H9 (cell line): ENCODE measurements around the gene GRAP2. TPM values are rescaled to one million over a fixed set of nuclear protein-coding genes. Genes with fewer than 3 reads are reported as not detected.
A peak's percentile ranks its signal among the peaks of the same experiment; 100 is the strongest.

Experiments
- DNase-seq: peaks from one replicate; pipeline ENCODE4 v3.0.0-alpha.2; 2017
- H2AFZ ChIP-seq: one replicate; pipeline ENCODE4 v1.6.1; 2013; ENCODE audit warnings: mild to moderate bottlenecking, low read length, control low read depth, moderate library complexity
- H2AK5ac ChIP-seq: 2 replicates; pipeline ENCODE4 v1.6.1; 2013; ENCODE audit warnings: low read length, control low read depth, mixed read lengths; ENCODE audit not compliant: insufficient read length
- H2BK120ac ChIP-seq: one replicate; pipeline ENCODE4 v1.6.1; 2013; ENCODE audit warnings: low read depth, mild to moderate bottlenecking, low read length, control low read depth, inconsistent platforms; ENCODE audit not compliant: poor library complexity, severe bottlenecking
- H2BK12ac ChIP-seq: 2 replicates; pipeline ENCODE4 v1.6.1; 2013; ENCODE audit warnings: low read length, control low read depth, mixed read lengths, low read depth; ENCODE audit not compliant: insufficient read length
- H2BK15ac ChIP-seq: 2 replicates; pipeline ENCODE4 v1.6.1; 2013; ENCODE audit warnings: low read depth, low read length, control low read depth
- H2BK20ac ChIP-seq: one replicate; pipeline ENCODE4 v1.6.1; 2013; ENCODE audit warnings: low read depth, mild to moderate bottlenecking, low read length, control low read depth, inconsistent platforms; ENCODE audit not compliant: poor library complexity, severe bottlenecking
- H2BK5ac ChIP-seq: 2 replicates; pipeline ENCODE4 v1.6.1; 2013; ENCODE audit warnings: low read length, control low read depth, mixed read lengths; ENCODE audit not compliant: insufficient read length
- H3K14ac ChIP-seq: 2 replicates; pipeline ENCODE4 v1.6.1; 2013; ENCODE audit warnings: low read length, control low read depth; ENCODE audit not compliant: insufficient read depth
- H3K18ac ChIP-seq: 2 replicates; pipeline ENCODE4 v1.6.1; 2013; ENCODE audit warnings: low read depth, mild to moderate bottlenecking, mixed read lengths, low read length, control low read depth; ENCODE audit not compliant: insufficient read length
- H3K23ac ChIP-seq: 2 replicates; pipeline ENCODE4 v1.6.1; 2013; ENCODE audit warnings: low read length, control low read depth, mixed read lengths, low read depth; ENCODE audit not compliant: insufficient read length
- H3K23me2 ChIP-seq: 2 replicates; pipeline ENCODE4 v1.6.1; 2013; ENCODE audit warnings: low read depth, mild to moderate bottlenecking, mixed read lengths, low read length, control low read depth; ENCODE audit not compliant: insufficient read length, poor library complexity, severe bottlenecking
- H3K27ac ChIP-seq: 2 replicates; pipeline ENCODE4 v1.5.1; 2013; ENCODE audit warnings: low read length, control low read depth, mixed read lengths, low read depth; ENCODE audit not compliant: insufficient read length
- H3K27me3 ChIP-seq: 2 replicates; pipeline ENCODE4 v1.6.1; 2013; ENCODE audit warnings: low read length, control low read depth, inconsistent platforms; ENCODE audit not compliant: insufficient read depth
- H3K4ac ChIP-seq: 2 replicates; pipeline ENCODE4 v1.6.1; 2013; ENCODE audit warnings: low read depth, mild to moderate bottlenecking, control low read depth, inconsistent platforms, low read length, moderate library complexity
- H3K4me1 ChIP-seq: 2 replicates; pipeline ENCODE4 v1.6.1; 2013; ENCODE audit warnings: low read length, control low read depth, inconsistent platforms; ENCODE audit not compliant: insufficient read depth
- H3K4me2 ChIP-seq: 2 replicates; pipeline ENCODE4 v1.6.1; 2013; ENCODE audit warnings: low read length, control low read depth, mixed read lengths; ENCODE audit not compliant: insufficient read length, insufficient read depth
- H3K56ac ChIP-seq: 2 replicates; pipeline ENCODE4 v1.6.1; 2013; ENCODE audit warnings: low read depth, mild to moderate bottlenecking, mixed read lengths, low read length, control low read depth; ENCODE audit not compliant: insufficient read length
- H3K79me1 ChIP-seq: 2 replicates; pipeline ENCODE4 v1.6.1; 2013; ENCODE audit warnings: low read depth, mild to moderate bottlenecking, moderate library complexity, low read length, control low read depth, inconsistent platforms; ENCODE audit not compliant: insufficient read depth, poor library complexity, severe bottlenecking
- H3K79me2 ChIP-seq: 2 replicates; pipeline ENCODE4 v1.6.1; 2013; ENCODE audit warnings: low read length, control low read depth, inconsistent platforms; ENCODE audit not compliant: insufficient read depth
- H3K9ac ChIP-seq: 2 replicates; pipeline ENCODE4 v1.6.1; 2013; ENCODE audit warnings: low read length, control low read depth, mixed read lengths; ENCODE audit not compliant: insufficient read length; ENCODE audit errors: extremely low read depth
- H3K9me3 ChIP-seq: one replicate; pipeline ENCODE4 v1.6.1; 2013; ENCODE audit warnings: low read depth, low read length, inconsistent platforms; ENCODE audit not compliant: control insufficient read depth
- H3T11ph ChIP-seq: one replicate; pipeline ENCODE4 v1.6.1; 2013; ENCODE audit warnings: mild to moderate bottlenecking, low read length, control low read depth, inconsistent platforms
- H4K20me1 ChIP-seq: one replicate; pipeline ENCODE4 v1.6.1; 2013; ENCODE audit not compliant: control insufficient read depth, insufficient read length, insufficient read depth
- H4K5ac ChIP-seq: 2 replicates; pipeline ENCODE4 v1.6.1; 2013; ENCODE audit warnings: low read depth, mild to moderate bottlenecking, mixed read lengths, low read length, control low read depth; ENCODE audit not compliant: insufficient read length
- H4K8ac ChIP-seq: replicated peaks from 2 replicates; pipeline ENCODE4 v1.6.1; 2013; ENCODE audit warnings: low read length, control low read depth, mixed read lengths, low read depth; ENCODE audit not compliant: insufficient read length
- H4K91ac ChIP-seq: 2 replicates; pipeline ENCODE4 v1.6.1; 2013; ENCODE audit warnings: low read depth, mild to moderate bottlenecking, moderate library complexity, mixed read lengths, low read length, control low read depth; ENCODE audit not compliant: insufficient read length
- H3K27ac Mint-ChIP-seq, 3 experiments: 2 replicates in 2 of 3; 3 replicates in 1 of 3; pipeline ENCODE4 v1.8.0; 2020 to 2021; ENCODE audit warnings: mixed read lengths in 3 of 3, mild to moderate bottlenecking in 1 of 3, moderate library complexity in 1 of 3
- H3K27me3 Mint-ChIP-seq: 2 replicates; pipeline ENCODE4 v1.8.0; 2021; ENCODE audit warnings: low read depth, mild to moderate bottlenecking, moderate library complexity, mixed read lengths
- H3K36me3 Mint-ChIP-seq, 3 experiments: 2 replicates in 2 of 3; 3 replicates in 1 of 3; pipeline ENCODE4 v1.8.0; 2020 to 2021; ENCODE audit warnings: low read depth in 3 of 3, mixed read lengths in 3 of 3; ENCODE audit not compliant: insufficient read depth in 1 of 3
- H3K4me1 Mint-ChIP-seq, 2 experiments: 2 replicates each; pipeline ENCODE4 v1.8.0; 2020; ENCODE audit warnings: mixed read lengths in 2 of 2
- H3K4me3 Mint-ChIP-seq, 2 experiments: 2 replicates in 1 of 2; 3 replicates in 1 of 2; pipeline ENCODE4 v1.8.0; 2020 to 2021; ENCODE audit warnings: mild to moderate bottlenecking in 2 of 2, mixed read lengths in 2 of 2, moderate library complexity in 1 of 2
- H3K9me3 Mint-ChIP-seq, 2 experiments: 2 replicates in 1 of 2; 3 replicates in 1 of 2; pipeline ENCODE4 v1.8.0; 2020; ENCODE audit warnings: mild to moderate bottlenecking in 2 of 2, mixed read lengths in 2 of 2, moderate library complexity in 1 of 2
- WGBS: extraction: QIAGEN DNeasy Blood & Tissue Kit; methylation state at CpG from one replicate; pipeline ENCODE4 v1.1.7; 2013; ENCODE audit warnings: missing lambda C conversion rate, low lambda C conversion rate, mixed read lengths; ENCODE audit not compliant: insufficient read length; ENCODE audit errors: extremely low coverage; 5-methylcytosine and 5-hydroxymethylcytosine counted together
- total RNA-seq: library from RNA; stranded (reverse); gene quantifications from 2 replicates; pipeline ENCODE4 v1.2.1, GENCODE V29; 2021
- TF ChIP-seq, protein P1 (sequence below): fragments of 200-600 bp; sonication (generic); conservative IDR thresholded peaks from 3 replicates; pipeline ENCODE4 v1.8.0; 2021; ENCODE audit warnings: antibody characterized with exemption, mild to moderate bottlenecking

Gene GRAP2
- total RNA-seq, 1 experiment from 2014 or later: not detected

DNA sequence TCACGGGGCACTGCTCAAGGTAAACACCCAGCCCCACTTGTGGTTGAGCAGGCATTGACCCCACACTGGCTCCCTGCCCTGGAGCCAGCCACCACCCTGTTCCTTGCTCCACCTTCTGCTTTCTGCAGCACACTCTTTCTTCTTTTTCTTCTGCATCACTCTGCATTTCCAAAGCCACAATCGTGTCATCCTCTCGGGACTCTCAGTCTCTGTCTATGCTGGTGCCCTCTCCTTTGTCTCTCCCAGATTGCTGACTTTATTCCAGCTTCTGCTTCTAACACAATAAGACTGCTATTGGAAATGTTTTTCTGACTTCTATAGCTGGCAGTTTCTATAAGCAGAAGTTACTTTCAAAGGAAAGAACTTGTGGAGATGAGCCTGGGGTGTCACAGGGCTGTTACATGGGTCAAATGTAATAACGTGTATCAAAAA lies 14.4 kb downstream of the GRAP2 start:
- H3K4me1 ChIP-seq: no peaks in the 10 kb centered on the region
- no peaks in the 10 kb centered on the region for H3K79me1 ChIP-seq
- H3T11ph ChIP-seq: no peak overlapping the region
- no peak overlapping the region for H3K27ac ChIP-seq
- no CpG with 5 or more reads among the region's 4 CpGs for WGBS
- Mint-ChIP-seq H3K9me3 (no peaks in the 10 kb centered on the region), H3K4me3 (no peak overlapping the region), H3K27me3 (peaks cover 2% of the 10 kb centered on the region), H3K36me3 (no peaks in the 10 kb centered on the region), H3K27ac (peak overlapping the region in 1 of 3 experiments; percentile 15; a peak in 1 of 7 replicates), H3K4me1 (peaks cover 13 to 33% of the 10 kb centered on the region in 2 experiments)
- no peak for DNase-seq
- H4K20me1 ChIP-seq: no peaks in the 10 kb centered on the region
- H4K91ac ChIP-seq: no peak overlapping the region
- H3K23me2 ChIP-seq: no peaks in the 10 kb centered on the region
- H2BK5ac ChIP-seq: no peak overlapping the region
- no peaks in the 10 kb centered on the region for H3K27me3 ChIP-seq
- H2AFZ ChIP-seq: no peak overlapping the region
- H2BK15ac ChIP-seq: no peak overlapping the region
- H2AK5ac ChIP-seq: no peak overlapping the region
- no peak overlapping the region for H4K5ac ChIP-seq
- H2BK20ac ChIP-seq: no peak overlapping the region
- H3K56ac ChIP-seq: no peak overlapping the region
- no peak overlapping the region for H3K4ac ChIP-seq
- H2BK12ac ChIP-seq: no peak overlapping the region
- H4K8ac ChIP-seq: no peak overlapping the region
- no peaks in the 10 kb centered on the region for H3K79me2 ChIP-seq
- H3K14ac ChIP-seq: no peak overlapping the region
- no peak overlapping the region for H3K23ac ChIP-seq
- no peak overlapping the region for H3K4me2 ChIP-seq
- TF ChIP-seq, protein P1, sequence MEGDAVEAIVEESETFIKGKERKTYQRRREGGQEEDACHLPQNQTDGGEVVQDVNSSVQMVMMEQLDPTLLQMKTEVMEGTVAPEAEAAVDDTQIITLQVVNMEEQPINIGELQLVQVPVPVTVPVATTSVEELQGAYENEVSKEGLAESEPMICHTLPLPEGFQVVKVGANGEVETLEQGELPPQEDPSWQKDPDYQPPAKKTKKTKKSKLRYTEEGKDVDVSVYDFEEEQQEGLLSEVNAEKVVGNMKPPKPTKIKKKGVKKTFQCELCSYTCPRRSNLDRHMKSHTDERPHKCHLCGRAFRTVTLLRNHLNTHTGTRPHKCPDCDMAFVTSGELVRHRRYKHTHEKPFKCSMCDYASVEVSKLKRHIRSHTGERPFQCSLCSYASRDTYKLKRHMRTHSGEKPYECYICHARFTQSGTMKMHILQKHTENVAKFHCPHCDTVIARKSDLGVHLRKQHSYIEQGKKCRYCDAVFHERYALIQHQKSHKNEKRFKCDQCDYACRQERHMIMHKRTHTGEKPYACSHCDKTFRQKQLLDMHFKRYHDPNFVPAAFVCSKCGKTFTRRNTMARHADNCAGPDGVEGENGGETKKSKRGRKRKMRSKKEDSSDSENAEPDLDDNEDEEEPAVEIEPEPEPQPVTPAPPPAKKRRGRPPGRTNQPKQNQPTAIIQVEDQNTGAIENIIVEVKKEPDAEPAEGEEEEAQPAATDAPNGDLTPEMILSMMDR: no peak
- H2BK120ac ChIP-seq: no peak overlapping the region
- H3K9ac ChIP-seq: no peak overlapping the region
- H3K9me3 ChIP-seq: no peaks in the 10 kb centered on the region
- no peak overlapping the region for H3K18ac ChIP-seq
